Kidney capillary endothelial cell (primary cell): ENCODE data around the gene RAB40A.

ENCODE experiments used
- DNase-seq: peaks from one replicate; pipeline ENCODE4 v3.0.0-alpha.2; 2018; ENCODE audit warnings: low spot score

RAB40A gene

GRCh38 chrX:103519389-103519788 lies at the start of gene RAB40A:
Gene RAB40A (minus strand): TSS chrX:103519489. CDS start chrX:103500756, 18,733 bp downstream.
- DNase-seq, result no peak

GRCh38 chrX:103565752-103566151 lies 46.5 kb upstream of the RAB40A start:
- no peak for DNase-seq

- DNase-seq, result no peak
Observed at GRCh38 chrX:103565197-103565596, 45.9 kb upstream of the RAB40A start.

- DNase-seq, result no peak
Observed at GRCh38 chrX:103562801-103563200, 43.5 kb upstream of the RAB40A start.

GRCh38 chrX:103560256-103560655 lies 41.0 kb upstream of the RAB40A start:
- DNase-seq, result no peak

GRCh38 chrX:103556963-103557612 lies 37.8 kb upstream of the RAB40A start:
- no peak for DNase-seq

GRCh38 chrX:103554687-103555424 lies 35.6 kb upstream of the RAB40A start:
- DNase-seq, result peak; percentile 30

- no peak for DNase-seq
Observed at GRCh38 chrX:103552236-103552635, 32.9 kb upstream of the RAB40A start.

- no peak for DNase-seq
Observed at GRCh38 chrX:103550415-103551051, 31.2 kb upstream of the RAB40A start.

- DNase-seq, result no peak
Observed at GRCh38 chrX:103549916-103550315, 30.6 kb upstream of the RAB40A start.

GRCh38 chrX:103540145-103540544 lies 20.9 kb upstream of the RAB40A start:
- DNase-seq, result no peak

GRCh38 chrX:103539695-103540094 lies 20.4 kb upstream of the RAB40A start:
- no peak for DNase-seq

- no peak for DNase-seq
Observed at GRCh38 chrX:103538728-103539127, 19.4 kb upstream of the RAB40A start.

GRCh38 chrX:103537871-103538387 lies 18.6 kb upstream of the RAB40A start:
- DNase-seq, result no peak

- DNase-seq, result no peak
Observed at GRCh38 chrX:103536732-103537131, 17.4 kb upstream of the RAB40A start.

- DNase-seq, result no peak
Observed at GRCh38 chrX:103536071-103536470, 16.8 kb upstream of the RAB40A start.

GRCh38 chrX:103535206-103535605 lies 15.9 kb upstream of the RAB40A start:
- no peak for DNase-seq

GRCh38 chrX:103533511-103534216 lies 14.4 kb upstream of the RAB40A start:
- peak; percentile 50 for DNase-seq

GRCh38 chrX:103531002-103531401 lies 11.7 kb upstream of the RAB40A start:
- DNase-seq, result no peak

- DNase-seq, result no peak
Observed at GRCh38 chrX:103530545-103530944, 11.3 kb upstream of the RAB40A start.

GRCh38 chrX:103529550-103529949 lies 10.3 kb upstream of the RAB40A start:
- no peak for DNase-seq

GRCh38 chrX:103524747-103525146 lies 5.5 kb upstream of the RAB40A start:
- DNase-seq, result no peak
